HG03521 (cell line): ENCODE measurements around the gene ELOVL5.
A peak's percentile ranks its signal among the peaks of the same experiment; 100 is the strongest.

Experiments used
- ATAC-seq: cut with Tn5 transposase; IDR thresholded peaks from one replicate; pipeline ENCODE4 v1.9.1; 2021; ENCODE audit warnings: mild to moderate bottlenecking, moderate library complexity; ENCODE audit not compliant: unreplicated experiment

ELOVL5 gene

GRCh38 chr6:53244399-53244931, 104.3 kb downstream of the ELOVL5 start:
- no peak for ATAC-seq

- no peak for ATAC-seq
These were observed 106.8 kb downstream of the ELOVL5 start for GRCh38 chr6:53241938-53242337.

- no peak for ATAC-seq
These were observed 108.0 kb downstream of the ELOVL5 start for GRCh38 chr6:53240761-53241160.

GRCh38 chr6:53240139-53240538, 108.6 kb downstream of the ELOVL5 start:
- no peak for ATAC-seq

GRCh38 chr6:53239526-53239925, 109.2 kb downstream of the ELOVL5 start:
- no peak for ATAC-seq

GRCh38 chr6:53238311-53238710, 110.4 kb downstream of the ELOVL5 start:
- ATAC-seq, result no peak

GRCh38 chr6:53236241-53236640, 112.5 kb downstream of the ELOVL5 start:
- peak; percentile 35 for ATAC-seq

- ATAC-seq, result no peak
These were observed 113.2 kb downstream of the ELOVL5 start for GRCh38 chr6:53235508-53235907.

- no peak for ATAC-seq
These were observed 115.4 kb downstream of the ELOVL5 start for GRCh38 chr6:53233309-53233708.

GRCh38 chr6:53230775-53231467, 117.8 kb downstream of the ELOVL5 start:
- no peak for ATAC-seq

GRCh38 chr6:53227847-53228246, 120.9 kb downstream of the ELOVL5 start:
- ATAC-seq, result no peak

- no peak for ATAC-seq
These were observed 128.1 kb downstream of the ELOVL5 start for GRCh38 chr6:53220605-53221004.
